ENCODE data around the gene ARHGEF39. TPM values are rescaled to one million over a fixed set of nuclear protein-coding genes. Genes with fewer than 3 reads are reported as not detected.

The ARHGEF39 gene
- polyA plus RNA-seq, 1 donor (not counting 4 experiments of a cell fraction or from before 2014, with no cell fraction given): 2.4 TPM

DNA sequence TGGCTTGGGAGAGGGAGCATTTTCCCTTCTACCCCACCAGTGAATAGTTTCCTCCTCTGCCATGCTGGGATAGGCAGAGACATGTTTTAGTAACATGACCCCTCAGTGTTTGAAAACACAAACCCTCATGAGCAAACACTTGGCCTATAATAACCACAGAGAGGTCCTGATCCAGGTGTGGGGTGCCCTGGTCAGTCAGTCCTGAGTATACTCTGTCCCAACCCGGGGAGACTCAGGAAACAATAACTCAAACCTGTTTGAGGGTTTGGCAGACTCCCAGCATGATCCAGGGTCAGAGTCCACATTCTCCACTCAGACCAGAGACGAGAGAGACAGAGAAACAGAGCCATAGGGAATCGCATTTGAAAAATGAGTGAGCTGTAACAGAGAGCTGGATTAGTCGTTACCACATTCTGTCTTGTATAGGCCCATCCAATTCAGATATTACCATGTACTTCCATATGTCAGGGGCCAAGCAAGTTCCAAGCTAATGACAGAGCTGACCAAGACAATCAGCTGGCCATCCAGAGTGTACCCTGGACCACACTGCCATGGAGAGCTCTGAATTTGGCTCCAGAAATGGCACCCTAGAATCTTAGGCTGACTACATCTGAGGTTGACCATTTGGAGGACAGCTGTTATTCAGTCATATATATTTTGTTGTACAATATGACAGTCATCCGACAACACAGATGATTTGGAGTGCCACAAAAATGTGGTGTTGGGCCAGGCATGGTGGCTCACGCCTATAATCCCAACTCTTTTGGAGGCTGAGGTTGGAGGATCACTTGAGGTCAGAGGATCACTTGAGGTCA lies 4.5 kb upstream of the ARHGEF39 start:
- Histone ChIP-seq H3K9me3 (ENCODE audit: control insufficient read depth, low read depth, low read length) (no peaks in the 10 kb centered on the region), H3K36me3 (ENCODE audit: control insufficient read depth in 2 of 2, extremely low read depth in 1 of 2, insufficient read depth in 2 of 2, low read length in 2 of 2) (no peaks in the 10 kb centered on the region), H3K9ac (ENCODE audit: control insufficient read depth, extremely low read depth, insufficient read depth, low read length) (no peak overlapping the region), H3K9me1 (ENCODE audit: control insufficient read depth, extremely low read depth, insufficient read depth, low read length) (no peaks in the 10 kb centered on the region), H3K79me2 (ENCODE audit: control insufficient read depth, insufficient read depth, low read length) (no peaks in the 10 kb centered on the region), H3K4me3 (ENCODE audit: control insufficient read depth in 2 of 3, extremely low read depth in 1 of 3, insufficient read depth in 2 of 3, low read depth in 1 of 3, low read length in 3 of 3) (no peak overlapping the region), H3K4me2 (ENCODE audit: control insufficient read depth, extremely low read depth, insufficient read depth, low read depth, low read length) (peak overlapping the region; percentile 31), H3K4me1 (ENCODE audit: control insufficient read depth, extremely low read depth, insufficient read depth, low read length) (peaks cover 22% of the 10 kb centered on the region), H2AFZ (ENCODE audit: control insufficient read depth, low read length) (peak overlapping the region; percentile 14), H3K27me3 (ENCODE audit: control insufficient read depth, extremely low read depth, insufficient read depth, low read length) (no peaks in the 10 kb centered on the region), H4K20me1 (ENCODE audit: control insufficient read depth, extremely low read depth, insufficient read depth, low read length) (no peaks in the 10 kb centered on the region), H3K27ac (ENCODE audit: control insufficient read depth, insufficient read depth, low read length) (no peak overlapping the region)
- TF ChIP-seq, protein P1, sequence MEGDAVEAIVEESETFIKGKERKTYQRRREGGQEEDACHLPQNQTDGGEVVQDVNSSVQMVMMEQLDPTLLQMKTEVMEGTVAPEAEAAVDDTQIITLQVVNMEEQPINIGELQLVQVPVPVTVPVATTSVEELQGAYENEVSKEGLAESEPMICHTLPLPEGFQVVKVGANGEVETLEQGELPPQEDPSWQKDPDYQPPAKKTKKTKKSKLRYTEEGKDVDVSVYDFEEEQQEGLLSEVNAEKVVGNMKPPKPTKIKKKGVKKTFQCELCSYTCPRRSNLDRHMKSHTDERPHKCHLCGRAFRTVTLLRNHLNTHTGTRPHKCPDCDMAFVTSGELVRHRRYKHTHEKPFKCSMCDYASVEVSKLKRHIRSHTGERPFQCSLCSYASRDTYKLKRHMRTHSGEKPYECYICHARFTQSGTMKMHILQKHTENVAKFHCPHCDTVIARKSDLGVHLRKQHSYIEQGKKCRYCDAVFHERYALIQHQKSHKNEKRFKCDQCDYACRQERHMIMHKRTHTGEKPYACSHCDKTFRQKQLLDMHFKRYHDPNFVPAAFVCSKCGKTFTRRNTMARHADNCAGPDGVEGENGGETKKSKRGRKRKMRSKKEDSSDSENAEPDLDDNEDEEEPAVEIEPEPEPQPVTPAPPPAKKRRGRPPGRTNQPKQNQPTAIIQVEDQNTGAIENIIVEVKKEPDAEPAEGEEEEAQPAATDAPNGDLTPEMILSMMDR (optimal IDR thresholded peaks at IDR 0.05 in 1 of 3, IDR thresholded peaks at IDR 0.05 in 1 of 3, conservative IDR thresholded peaks at IDR 0.05 in 1 of 3; ENCODE audit: extremely low read depth in 1 of 3, insufficient read depth in 2 of 3, low read length in 3 of 3): no peak
- TF ChIP-seq EZH2 (IDR thresholded peaks at IDR 0.05; ENCODE audit: low read length): no peak
- no peak for FAIRE-seq
- DNase-seq (ENCODE audit: low read depth, low spot score): no peak
- dilution Hi-C loops (cut with MboI; ENCODE audit: extremely low pct_ligation_motif_present, low sequenced_read_pairs): no loop called here

DNA sequence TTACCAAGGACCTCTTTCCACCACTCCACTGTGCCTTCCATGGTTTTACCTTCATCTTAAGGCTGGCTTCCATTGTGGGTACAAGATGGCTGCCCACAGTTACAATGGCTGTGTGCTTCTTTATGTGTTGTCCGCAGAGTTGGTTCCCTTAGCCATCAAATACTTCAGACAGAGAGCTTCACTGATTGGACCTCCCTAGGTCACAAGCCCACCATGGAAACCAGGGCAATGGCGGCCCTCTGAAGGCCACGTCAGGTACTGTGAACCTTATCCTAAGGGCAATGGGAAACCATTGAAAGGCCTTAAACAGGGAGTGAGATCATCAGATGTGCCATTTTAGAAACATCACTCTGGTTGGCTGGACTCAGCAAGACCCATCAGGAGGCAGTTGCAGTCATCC lies 2.9 kb upstream of the ARHGEF39 start:
- no peaks in the 10 kb centered on the region for H3K9me3 ChIP-seq (ENCODE audit: control insufficient read depth, low read depth, low read length)
- H3K27me3 ChIP-seq (ENCODE audit: control insufficient read depth, extremely low read depth, insufficient read depth, low read length): no peaks in the 10 kb centered on the region
- DNase-seq (ENCODE audit: low read depth, low spot score) (no peak), FAIRE-seq (no peak)
- H3K9me1 ChIP-seq (ENCODE audit: control insufficient read depth, extremely low read depth, insufficient read depth, low read length): no peaks in the 10 kb centered on the region
- H4K20me1 ChIP-seq (ENCODE audit: control insufficient read depth, extremely low read depth, insufficient read depth, low read length): no peaks in the 10 kb centered on the region
- TF ChIP-seq, protein P1 (optimal IDR thresholded peaks at IDR 0.05 in 1 of 3, IDR thresholded peaks at IDR 0.05 in 1 of 3, conservative IDR thresholded peaks at IDR 0.05 in 1 of 3; ENCODE audit: extremely low read depth in 1 of 3, insufficient read depth in 2 of 3, low read length in 3 of 3): no peak
- TF ChIP-seq EZH2 (IDR thresholded peaks at IDR 0.05; ENCODE audit: low read length): no peak
- H3K4me3 ChIP-seq (ENCODE audit: control insufficient read depth in 2 of 3, extremely low read depth in 1 of 3, insufficient read depth in 2 of 3, low read depth in 1 of 3, low read length in 3 of 3): no peak overlapping the region
- no peaks in the 10 kb centered on the region for H3K79me2 ChIP-seq (ENCODE audit: control insufficient read depth, insufficient read depth, low read length)
- dilution Hi-C loops (cut with MboI; ENCODE audit: extremely low pct_ligation_motif_present, low sequenced_read_pairs): no loop called here
- no peak overlapping the region for H3K9ac ChIP-seq (ENCODE audit: control insufficient read depth, extremely low read depth, insufficient read depth, low read length)
- H2AFZ ChIP-seq (ENCODE audit: control insufficient read depth, low read length): no peak overlapping the region
- peaks cover 17% of the 10 kb centered on the region for H3K4me1 ChIP-seq (ENCODE audit: control insufficient read depth, extremely low read depth, insufficient read depth, low read length)
- H3K4me2 ChIP-seq (ENCODE audit: control insufficient read depth, extremely low read depth, insufficient read depth, low read depth, low read length): no peak overlapping the region
- H3K27ac ChIP-seq (ENCODE audit: control insufficient read depth, insufficient read depth, low read length): no peak overlapping the region
- peaks cover 0 to 3% of the 10 kb centered on the region in 2 experiments for H3K36me3 ChIP-seq (ENCODE audit: control insufficient read depth in 2 of 2, extremely low read depth in 1 of 2, insufficient read depth in 2 of 2, low read length in 2 of 2)
